Measurements from ENCODE around the gene EHF.

EHF gene

GRCh38 chr11:34625576-34625975 lies 4.7 kb downstream of the EHF start:
- no peak for DNase-seq (ENCODE audit: low read depth)

GRCh38 chr11:34626393-34626792 lies 5.5 kb downstream of the EHF start:
- DNase-seq (ENCODE audit: low read depth) = no peak

- no peak for DNase-seq (ENCODE audit: low read depth)
Measured at GRCh38 chr11:34627197-34627596, 6.3 kb downstream of the EHF start.

GRCh38 chr11:34629711-34630110 lies 8.8 kb downstream of the EHF start:
- no peak for DNase-seq (ENCODE audit: low read depth)

GRCh38 chr11:34630544-34630943 lies 9.7 kb downstream of the EHF start:
- no peak for DNase-seq (ENCODE audit: low read depth)

- DNase-seq (ENCODE audit: low read depth) = no peak
Measured at GRCh38 chr11:34631297-34631696, 10.4 kb downstream of the EHF start.

- no peak for DNase-seq (ENCODE audit: low read depth)
Measured at GRCh38 chr11:34631737-34632104, 10.8 kb downstream of the EHF start.

GRCh38 chr11:34632105-34632791 lies 11.4 kb downstream of the EHF start:
- DNase-seq (ENCODE audit: low read depth) = no peak

- DNase-seq (ENCODE audit: low read depth) = no peak
Measured at GRCh38 chr11:34633640-34633989, 12.7 kb downstream of the EHF start.

GRCh38 chr11:34633990-34634693 lies 13.2 kb downstream of the EHF start:
- peak; percentile 41 for DNase-seq (ENCODE audit: low read depth)

- no peak for DNase-seq (ENCODE audit: low read depth)
Measured at GRCh38 chr11:34634694-34635062, 13.8 kb downstream of the EHF start.

- DNase-seq (ENCODE audit: low read depth) = no peak
Measured at GRCh38 chr11:34636127-34636526, 15.2 kb downstream of the EHF start.

- DNase-seq (ENCODE audit: low read depth) = no peak
Measured at GRCh38 chr11:34637303-34637702, 16.4 kb downstream of the EHF start.

- no peak for DNase-seq (ENCODE audit: low read depth)
Measured at GRCh38 chr11:34638897-34639296, 18.0 kb downstream of the EHF start.

- no peak for DNase-seq (ENCODE audit: low read depth)
Measured at GRCh38 chr11:34639545-34639944, 18.7 kb downstream of the EHF start.

GRCh38 chr11:34640050-34640923 lies 19.4 kb downstream of the EHF start:
- no peak for DNase-seq (ENCODE audit: low read depth)

- DNase-seq (ENCODE audit: low read depth) = no peak
Measured at GRCh38 chr11:34640924-34641275, 20.0 kb downstream of the EHF start.

GRCh38 chr11:34641456-34641855 lies 20.6 kb downstream of the EHF start:
- DNase-seq (ENCODE audit: low read depth) = no peak

GRCh38 chr11:34642001-34642554 lies 21.2 kb downstream of the EHF start:
- no peak for DNase-seq (ENCODE audit: low read depth)

GRCh38 chr11:34642873-34643272 lies 22.0 kb downstream of the EHF start:
- no peak for DNase-seq (ENCODE audit: low read depth)

- no peak for DNase-seq (ENCODE audit: low read depth)
Measured at GRCh38 chr11:34643311-34643710, 22.4 kb downstream of the EHF start.

- DNase-seq (ENCODE audit: low read depth) = no peak
Measured at GRCh38 chr11:34643846-34644245, 23.0 kb downstream of the EHF start.
